ENCODE data around the gene TSPAN15.

Gene TSPAN15

GRCh38 chr10:69406816-69407580 lies 44.3 kb upstream of the TSPAN15 start:
- no peak for TF ChIP-seq CTCF (IDR thresholded peaks at IDR 0.05; ENCODE audit: low read depth, low read length, missing control alignments)
- no peak overlapping the region for H3K4me3 ChIP-seq (replicated peaks; ENCODE audit: low read depth, low read length)
- DNase-seq (ENCODE audit: extremely low read depth, low read depth) = no peak

GRCh38 chr10:69407621-69408301 lies 43.5 kb upstream of the TSPAN15 start:
- no peak for DNase-seq (ENCODE audit: extremely low read depth, low read depth)
- H3K4me3 ChIP-seq (replicated peaks; ENCODE audit: low read depth, low read length) = no peak overlapping the region
- peak; percentile 8 for TF ChIP-seq CTCF (IDR thresholded peaks at IDR 0.05; ENCODE audit: low read depth, low read length, missing control alignments)

GRCh38 chr10:69408318-69409175 lies 42.7 kb upstream of the TSPAN15 start:
- peak overlapping the region; percentile 21 for H3K4me3 ChIP-seq (replicated peaks; ENCODE audit: low read depth, low read length)
- DNase-seq (ENCODE audit: extremely low read depth, low read depth) = peak; percentile 81
- peak; percentile 57 for TF ChIP-seq CTCF (IDR thresholded peaks at IDR 0.05; ENCODE audit: low read depth, low read length, missing control alignments)

DNA sequence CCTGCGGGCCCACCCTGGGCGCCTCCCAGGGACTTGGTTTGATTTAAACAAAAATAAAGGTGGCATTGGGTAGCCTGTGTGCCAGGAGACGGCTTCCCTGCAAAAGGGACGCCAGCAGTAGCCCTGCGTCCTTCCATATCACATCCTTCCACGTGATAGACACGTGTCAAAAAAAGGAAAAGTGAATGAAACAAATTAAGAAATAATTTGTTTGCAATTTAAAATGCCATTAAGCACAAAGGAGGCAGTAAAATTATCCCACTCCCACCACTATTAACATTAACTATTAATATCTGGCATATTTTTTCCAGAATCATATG lies 42.1 kb upstream of the TSPAN15 start:
- no peak for DNase-seq (ENCODE audit: extremely low read depth, low read depth)
- H3K4me3 ChIP-seq (replicated peaks; ENCODE audit: low read depth, low read length) = peak overlapping the region; percentile 21
- no peak for TF ChIP-seq CTCF (IDR thresholded peaks at IDR 0.05; ENCODE audit: low read depth, low read length, missing control alignments)

- no peak for TF ChIP-seq CTCF (IDR thresholded peaks at IDR 0.05; ENCODE audit: low read depth, low read length, missing control alignments)
- no peak overlapping the region for H3K4me3 ChIP-seq (replicated peaks; ENCODE audit: low read depth, low read length)
- no peak for DNase-seq (ENCODE audit: extremely low read depth, low read depth)
These were observed 41.3 kb upstream of the TSPAN15 start for GRCh38 chr10:69409968-69410367.

GRCh38 chr10:69410487-69410886 lies 40.8 kb upstream of the TSPAN15 start:
- no peak for DNase-seq (ENCODE audit: extremely low read depth, low read depth)
- TF ChIP-seq CTCF (IDR thresholded peaks at IDR 0.05; ENCODE audit: low read depth, low read length, missing control alignments) = no peak
- no peak overlapping the region for H3K4me3 ChIP-seq (replicated peaks; ENCODE audit: low read depth, low read length)
